ENCODE data around the gene PSMD13. TPM values are rescaled to one million over a fixed set of nuclear protein-coding genes. Genes with fewer than 3 reads are reported as not detected.
"Not testable (repeated sequence)": the region's sequence is repeated elsewhere in the genome, so short reads cannot be mapped to it uniquely, and the experiment has no call there.

PSMD13 gene
- total RNA-seq, 4 donors from 2014 or later: 85.8 to 114 (median 93.5) TPM

- TF ChIP-seq POLR2AphosphoS5 (IDR thresholded peaks at IDR 0.05) (no peak), EP300 (IDR thresholded peaks at IDR 0.05) (no peak), POLR2A (IDR thresholded peaks at IDR 0.05) (no peak)
- TF ChIP-seq, protein P1, sequence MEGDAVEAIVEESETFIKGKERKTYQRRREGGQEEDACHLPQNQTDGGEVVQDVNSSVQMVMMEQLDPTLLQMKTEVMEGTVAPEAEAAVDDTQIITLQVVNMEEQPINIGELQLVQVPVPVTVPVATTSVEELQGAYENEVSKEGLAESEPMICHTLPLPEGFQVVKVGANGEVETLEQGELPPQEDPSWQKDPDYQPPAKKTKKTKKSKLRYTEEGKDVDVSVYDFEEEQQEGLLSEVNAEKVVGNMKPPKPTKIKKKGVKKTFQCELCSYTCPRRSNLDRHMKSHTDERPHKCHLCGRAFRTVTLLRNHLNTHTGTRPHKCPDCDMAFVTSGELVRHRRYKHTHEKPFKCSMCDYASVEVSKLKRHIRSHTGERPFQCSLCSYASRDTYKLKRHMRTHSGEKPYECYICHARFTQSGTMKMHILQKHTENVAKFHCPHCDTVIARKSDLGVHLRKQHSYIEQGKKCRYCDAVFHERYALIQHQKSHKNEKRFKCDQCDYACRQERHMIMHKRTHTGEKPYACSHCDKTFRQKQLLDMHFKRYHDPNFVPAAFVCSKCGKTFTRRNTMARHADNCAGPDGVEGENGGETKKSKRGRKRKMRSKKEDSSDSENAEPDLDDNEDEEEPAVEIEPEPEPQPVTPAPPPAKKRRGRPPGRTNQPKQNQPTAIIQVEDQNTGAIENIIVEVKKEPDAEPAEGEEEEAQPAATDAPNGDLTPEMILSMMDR (IDR thresholded peaks at IDR 0.05): no peak
- H3K4me3 ChIP-seq: no peak overlapping the region
These were observed 47.6 kb downstream of the PSMD13 start for GRCh38 chr11:284105-285020.

DNA sequence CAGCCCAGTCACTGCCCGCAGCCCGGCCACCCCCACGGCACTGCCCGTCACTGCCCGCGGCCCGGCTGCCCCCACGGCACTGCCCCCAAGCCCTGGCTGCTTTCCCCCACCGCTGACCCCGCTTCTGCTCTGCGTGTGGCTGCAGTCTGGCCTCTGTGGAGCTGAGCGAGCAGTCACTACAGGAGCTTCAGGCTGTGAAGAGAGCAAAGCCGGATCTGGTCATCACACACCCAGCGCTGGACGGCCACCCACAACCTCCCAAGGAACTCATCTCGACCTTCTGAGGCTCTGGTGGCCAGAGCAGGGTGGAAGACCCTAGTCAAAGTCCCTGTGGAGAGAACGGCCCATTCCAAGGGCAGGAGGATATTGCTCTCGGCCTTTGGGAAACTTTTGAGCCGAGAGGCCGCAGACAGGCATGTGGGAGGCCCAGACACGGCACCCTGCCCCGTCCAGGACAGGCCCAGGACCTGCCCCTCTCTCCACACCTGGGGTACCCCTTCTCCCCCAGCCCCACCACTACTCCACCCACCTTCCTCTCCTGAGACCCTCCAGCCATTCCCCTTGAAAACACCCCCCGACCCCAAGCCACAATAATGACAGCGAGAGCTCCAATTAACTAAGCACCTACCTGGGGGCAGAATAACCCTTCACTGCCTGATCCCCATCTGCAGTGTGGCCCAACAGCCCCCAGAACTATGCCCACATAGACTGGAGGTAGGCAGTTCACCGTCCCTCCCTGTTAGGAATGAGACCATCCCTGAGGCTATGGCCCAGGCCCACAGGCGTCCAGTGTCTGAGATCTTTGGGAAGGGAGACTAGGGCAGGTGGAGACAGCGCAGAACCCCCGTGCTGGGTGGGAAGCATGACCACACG, 48.5 kb downstream of the PSMD13 start:
- peaks cover 73% of the 10 kb centered on the region for H3K27me3 ChIP-seq
- no peak for ATAC-seq

More at GRCh38 chr11:284105-285020, 47.6 kb downstream of the PSMD13 start:
- Histone ChIP-seq H3K27ac (no peak overlapping the region), H3K27me3 (peaks cover 82% of the 10 kb centered on the region), H3K4me1 (peaks cover 0 to 40% (median 18%) of the 10 kb centered on the region in 3 donors), H3K36me3 (no peaks in the 10 kb centered on the region), H3K9me3 (no peaks in the 10 kb centered on the region)
- WGBS, 2 donors (ENCODE audit: low coverage in 1 of 2): 90% methylated on average over 3 of the region's 24 CpGs; no CpG with 5 or more reads in 1 of the 2 donors
- no peak for ATAC-seq

GRCh38 chr11:285894-286220, 49.1 kb downstream of the PSMD13 start:
- Histone ChIP-seq H3K4me1 (peaks cover 0 to 37% (median 10%) of the 10 kb centered on the region in 3 donors), H3K27me3 (peaks cover 67% of the 10 kb centered on the region), H3K9me3 (no peaks in the 10 kb centered on the region), H3K27ac (no peak overlapping the region), H3K4me3 (no peak overlapping the region), H3K36me3 (no peaks in the 10 kb centered on the region)
- ATAC-seq: no peak
- 74 to 92% methylated on average over 5 to 6 of the region's 8 CpGs for WGBS, 2 donors (ENCODE audit: low coverage in 1 of 2)
- TF ChIP-seq, protein P1 (IDR thresholded peaks at IDR 0.05): no peak

More for the DNA sequence above, 48.5 kb downstream of the PSMD13 start:
- Histone ChIP-seq H3K9me3 (no peaks in the 10 kb centered on the region), H3K4me3 (no peak overlapping the region), H3K36me3 (no peaks in the 10 kb centered on the region), H3K27ac (no peak overlapping the region), H3K4me1 (peaks cover 0 to 40% (median 16%) of the 10 kb centered on the region in 3 donors)
- no peak for TF ChIP-seq POLR2A (IDR thresholded peaks at IDR 0.05)
- no peak for TF ChIP-seq POLR2AphosphoS5 (IDR thresholded peaks at IDR 0.05)
- TF ChIP-seq, protein P1 (IDR thresholded peaks at IDR 0.05): no peak
- WGBS, 2 donors (ENCODE audit: low coverage in 1 of 2): 88% methylated on average over 3 of the region's 29 CpGs; no CpG with 5 or more reads in 1 of the 2 donors

- H3K27me3 ChIP-seq: peaks cover 54% of the 10 kb centered on the region
- not testable (repeated sequence) for H3K4me3 ChIP-seq
These were observed 50.4 kb downstream of the PSMD13 start for GRCh38 chr11:286977-287820.

More at GRCh38 chr11:286977-287820, 50.4 kb downstream of the PSMD13 start:
- not testable (repeated sequence) for H3K9me3 ChIP-seq, ATAC-seq, H3K27ac ChIP-seq, H3K36me3 ChIP-seq
- peaks cover 0 to 27% (median 10%) of the 10 kb centered on the region in 3 donors for H3K4me1 ChIP-seq
- 81 to 89% methylated on average over 18 to 25 of the region's 27 CpGs for WGBS, 2 donors (ENCODE audit: low coverage in 1 of 2)
